ENCODE results near the gene SMYD3. TPM values are rescaled to one million over a fixed set of nuclear protein-coding genes. Genes with fewer than 3 reads are reported as not detected.

Gene SMYD3
- total and polyA plus RNA-seq, 2 of the 13 experiments (the other 11 are each of a cell fraction or from before 2014, with no cell fraction given), result 27.7 to 35.8 TPM

DNA sequence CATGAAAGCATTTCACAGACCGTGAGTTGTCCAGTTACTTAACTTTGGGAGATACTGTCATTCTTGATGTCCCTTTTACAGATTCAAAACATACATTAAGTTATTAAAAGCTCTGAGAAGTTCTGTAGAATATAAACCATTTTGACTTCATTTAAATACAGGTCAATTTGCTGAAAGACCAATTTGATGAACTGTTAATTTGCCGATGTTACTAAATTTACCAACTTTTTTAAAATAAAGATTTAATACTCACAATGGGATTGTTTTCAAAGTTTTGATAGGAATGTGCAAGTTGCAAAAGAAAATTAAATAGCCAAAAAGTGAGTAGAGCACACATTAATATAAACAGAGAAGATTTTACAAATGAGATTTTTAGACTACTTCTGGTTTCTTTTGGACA, 666.1 kb downstream of the SMYD3 start:
- FAIRE-seq, result no peak
- no TSS peak for BruUV-seq (replicated peaks)
- ChIA-PET POLR2A (no interaction called here), CTCF (ENCODE audit: low intra/inter-chr PET ratio, low total read pairs) (no interaction called here)
- peaks cover 3% of the 10 kb centered on the region in 2 experiments; a peak in 3 of 5 replicates for H3K36me3 ChIP-seq (replicated peaks in 1 of 2; ENCODE audit: control insufficient read depth in 1 of 2, insufficient read depth in 2 of 2, low read length in 2 of 2)
- H3K27me3 ChIP-seq (ENCODE audit: control insufficient read depth in 1 of 2, insufficient read depth in 2 of 2, low read length in 2 of 2), result no peaks in the 10 kb centered on the region
- no peak overlapping the region for H3K4me2 ChIP-seq (ENCODE audit: low read depth, low read length)
- H3K4me3 ChIP-seq (replicated peaks in 1 of 3; ENCODE audit: insufficient read depth in 1 of 3, low read depth in 2 of 3, low read length in 3 of 3), result no peak overlapping the region
- H4K20me1 ChIP-seq (ENCODE audit: insufficient read depth, low read length), result no peaks in the 10 kb centered on the region
- in situ Hi-C loops (cut with HindIII; ENCODE audit: extremely low pct_ligation_motif_present, low pct_unique_long_range_greater_than_20kb), result no loop called here
- H3K9me3 ChIP-seq (ENCODE audit: low read length), result no peaks in the 10 kb centered on the region
- H3K9ac ChIP-seq (ENCODE audit: insufficient read depth, low read depth, low read length), result no peak overlapping the region
- DNase-seq (ENCODE audit: low spot score), result no peak
- ATAC-seq, result no peak
- H3K4me1 ChIP-seq (ENCODE audit: insufficient read depth, low read length), result no peaks in the 10 kb centered on the region
- H2AFZ ChIP-seq (ENCODE audit: low read length), result no peak overlapping the region
- no peak for TF ChIP-seq TCF7L2 (IDR thresholded peaks at IDR 0.05; ENCODE audit: low read depth, low read length)
- peak; percentile 25 to 50; a peak in 1 of 4 replicates for TF ChIP-seq MAFK (conservative IDR thresholded peaks at IDR 0.05 in 1 of 2, IDR thresholded peaks at IDR 0.05 in 1 of 2; ENCODE audit: low read length in 2 of 2)
- no peak for TF ChIP-seq DR1 (CRISPR knock-in tag; IDR thresholded peaks at IDR 0.05)
- TF ChIP-seq MAFF (IDR thresholded peaks at IDR 0.05; ENCODE audit: low read depth, low read length), result peak; percentile 39; the same call in 1 of the 2 replicates
- H3K79me2 ChIP-seq (ENCODE audit: insufficient read depth, low read length), result no peaks in the 10 kb centered on the region
- 48% methylated on average over 2 of the region's 2 CpGs for WGBS (ENCODE audit: low lambda C conversion rate)
- H3K27ac ChIP-seq (ENCODE audit: extremely low read length, insufficient read depth, low read length), result no peak overlapping the region
- intact Hi-C loops (cut with micrococcal nuclease; ENCODE audit: unreplicated experiment), result no loop called here

DNA sequence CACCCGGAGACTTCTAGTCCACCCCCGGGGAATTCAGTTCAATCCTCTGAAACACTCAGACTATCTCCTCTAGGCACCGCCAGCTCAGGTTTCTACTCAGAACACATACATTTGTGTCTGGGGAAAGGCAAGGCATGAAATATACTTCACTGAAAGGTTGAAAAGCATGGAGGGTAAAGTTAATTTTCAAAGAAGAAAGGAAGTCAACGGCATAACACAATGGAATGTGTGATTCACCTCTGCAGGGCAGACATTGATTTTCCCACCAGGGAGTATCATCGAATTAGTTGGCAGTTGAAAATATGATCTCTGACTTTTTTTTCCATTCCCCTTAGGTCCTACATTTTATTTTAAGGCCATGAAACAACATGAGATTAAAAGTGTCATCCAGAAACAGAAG, 669.4 kb downstream of the SMYD3 start:
- intact Hi-C loops (cut with micrococcal nuclease; ENCODE audit: unreplicated experiment) (no loop called here), in situ Hi-C loops (cut with HindIII; ENCODE audit: extremely low pct_ligation_motif_present, low pct_unique_long_range_greater_than_20kb) (no loop called here)
- ATAC-seq (no peak), DNase-seq (ENCODE audit: low spot score) (no peak), FAIRE-seq (no peak)
- no peak overlapping the region for H2AFZ ChIP-seq (ENCODE audit: low read length)
- H3K9ac ChIP-seq (ENCODE audit: insufficient read depth, low read depth, low read length), result no peak overlapping the region
- no peaks in the 10 kb centered on the region for H4K20me1 ChIP-seq (ENCODE audit: insufficient read depth, low read length)
- POLR2A ChIA-PET, result no interaction called here
- H3K27me3 ChIP-seq (ENCODE audit: control insufficient read depth in 1 of 2, insufficient read depth in 2 of 2, low read length in 2 of 2), result no peaks in the 10 kb centered on the region
- no peaks in the 10 kb centered on the region for H3K4me1 ChIP-seq (ENCODE audit: insufficient read depth, low read length)
- WGBS (ENCODE audit: low lambda C conversion rate), result 86% methylated on average over 5 of the region's 5 CpGs
- CTCF ChIA-PET (ENCODE audit: low intra/inter-chr PET ratio, low total read pairs), result no interaction called here
- H3K4me3 ChIP-seq (replicated peaks in 1 of 3; ENCODE audit: insufficient read depth in 1 of 3, low read depth in 2 of 3, low read length in 3 of 3), result no peak overlapping the region
- peaks cover 3 to 4% of the 10 kb centered on the region in 2 experiments; a peak in 4 of 5 replicates for H3K36me3 ChIP-seq (replicated peaks in 1 of 2; ENCODE audit: control insufficient read depth in 1 of 2, insufficient read depth in 2 of 2, low read length in 2 of 2)
- BruUV-seq (replicated peaks), result no TSS peak
- H3K27ac ChIP-seq (ENCODE audit: extremely low read length, insufficient read depth, low read length), result no peak overlapping the region
- H3K4me2 ChIP-seq (ENCODE audit: low read depth, low read length), result no peak overlapping the region
- no peaks in the 10 kb centered on the region for H3K79me2 ChIP-seq (ENCODE audit: insufficient read depth, low read length)
- H3K9me3 ChIP-seq (ENCODE audit: low read length), result no peaks in the 10 kb centered on the region
- TF ChIP-seq, protein P1, sequence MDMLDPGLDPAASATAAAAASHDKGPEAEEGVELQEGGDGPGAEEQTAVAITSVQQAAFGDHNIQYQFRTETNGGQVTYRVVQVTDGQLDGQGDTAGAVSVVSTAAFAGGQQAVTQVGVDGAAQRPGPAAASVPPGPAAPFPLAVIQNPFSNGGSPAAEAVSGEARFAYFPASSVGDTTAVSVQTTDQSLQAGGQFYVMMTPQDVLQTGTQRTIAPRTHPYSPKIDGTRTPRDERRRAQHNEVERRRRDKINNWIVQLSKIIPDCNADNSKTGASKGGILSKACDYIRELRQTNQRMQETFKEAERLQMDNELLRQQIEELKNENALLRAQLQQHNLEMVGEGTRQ (IDR thresholded peaks at IDR 0.05; ENCODE audit: low read depth, low read length), result no peak
- TF ChIP-seq, protein P1 (CRISPR knock-in tag; IDR thresholded peaks at IDR 0.05; ENCODE audit: borderline replicate concordance), result no peak
- TF ChIP-seq, protein P2, sequence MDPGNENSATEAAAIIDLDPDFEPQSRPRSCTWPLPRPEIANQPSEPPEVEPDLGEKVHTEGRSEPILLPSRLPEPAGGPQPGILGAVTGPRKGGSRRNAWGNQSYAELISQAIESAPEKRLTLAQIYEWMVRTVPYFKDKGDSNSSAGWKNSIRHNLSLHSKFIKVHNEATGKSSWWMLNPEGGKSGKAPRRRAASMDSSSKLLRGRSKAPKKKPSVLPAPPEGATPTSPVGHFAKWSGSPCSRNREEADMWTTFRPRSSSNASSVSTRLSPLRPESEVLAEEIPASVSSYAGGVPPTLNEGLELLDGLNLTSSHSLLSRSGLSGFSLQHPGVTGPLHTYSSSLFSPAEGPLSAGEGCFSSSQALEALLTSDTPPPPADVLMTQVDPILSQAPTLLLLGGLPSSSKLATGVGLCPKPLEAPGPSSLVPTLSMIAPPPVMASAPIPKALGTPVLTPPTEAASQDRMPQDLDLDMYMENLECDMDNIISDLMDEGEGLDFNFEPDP (CRISPR knock-in tag; conservative IDR thresholded peaks at IDR 0.05), result no peak
- no peak for TF ChIP-seq ZNF317 (CRISPR knock-in tag; IDR thresholded peaks at IDR 0.05)
- TF ChIP-seq, protein P3, sequence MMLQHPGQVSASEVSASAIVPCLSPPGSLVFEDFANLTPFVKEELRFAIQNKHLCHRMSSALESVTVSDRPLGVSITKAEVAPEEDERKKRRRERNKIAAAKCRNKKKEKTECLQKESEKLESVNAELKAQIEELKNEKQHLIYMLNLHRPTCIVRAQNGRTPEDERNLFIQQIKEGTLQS (CRISPR knock-in tag; IDR thresholded peaks at IDR 0.05), result no peak
- TF ChIP-seq, protein P4, sequence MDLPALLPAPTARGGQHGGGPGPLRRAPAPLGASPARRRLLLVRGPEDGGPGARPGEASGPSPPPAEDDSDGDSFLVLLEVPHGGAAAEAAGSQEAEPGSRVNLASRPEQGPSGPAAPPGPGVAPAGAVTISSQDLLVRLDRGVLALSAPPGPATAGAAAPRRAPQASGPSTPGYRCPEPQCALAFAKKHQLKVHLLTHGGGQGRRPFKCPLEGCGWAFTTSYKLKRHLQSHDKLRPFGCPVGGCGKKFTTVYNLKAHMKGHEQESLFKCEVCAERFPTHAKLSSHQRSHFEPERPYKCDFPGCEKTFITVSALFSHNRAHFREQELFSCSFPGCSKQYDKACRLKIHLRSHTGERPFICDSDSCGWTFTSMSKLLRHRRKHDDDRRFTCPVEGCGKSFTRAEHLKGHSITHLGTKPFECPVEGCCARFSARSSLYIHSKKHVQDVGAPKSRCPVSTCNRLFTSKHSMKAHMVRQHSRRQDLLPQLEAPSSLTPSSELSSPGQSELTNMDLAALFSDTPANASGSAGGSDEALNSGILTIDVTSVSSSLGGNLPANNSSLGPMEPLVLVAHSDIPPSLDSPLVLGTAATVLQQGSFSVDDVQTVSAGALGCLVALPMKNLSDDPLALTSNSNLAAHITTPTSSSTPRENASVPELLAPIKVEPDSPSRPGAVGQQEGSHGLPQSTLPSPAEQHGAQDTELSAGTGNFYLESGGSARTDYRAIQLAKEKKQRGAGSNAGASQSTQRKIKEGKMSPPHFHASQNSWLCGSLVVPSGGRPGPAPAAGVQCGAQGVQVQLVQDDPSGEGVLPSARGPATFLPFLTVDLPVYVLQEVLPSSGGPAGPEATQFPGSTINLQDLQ (CRISPR knock-in tag; IDR thresholded peaks at IDR 0.05), result no peak
